ENCODE results near the gene GABBR2. TPM values are rescaled to one million over a fixed set of nuclear protein-coding genes. Genes with fewer than 3 reads are reported as not detected.

Gene GABBR2
- total and polyA plus RNA-seq, 9 of the 15 experiments (the other 6 are each of a cell fraction or from before 2014, with no cell fraction given): 0.15 to 1.9 (median 0.32) TPM

- Histone ChIP-seq H3K4me1 (replicated peaks in 1 of 2; ENCODE audit: control insufficient read depth in 2 of 2, insufficient read depth in 2 of 2, low read length in 2 of 2) (0 out of 5 replicates have a peak, but pooled peaks cover 0 to 3% of the 10 kb centered on the region in 2 experiments), H3K9me3 (replicated peaks; ENCODE audit: control insufficient read depth, insufficient read depth, low read depth, low read length) (no peaks in the 10 kb centered on the region), H3K27ac (ENCODE audit: extremely low read depth, low read depth, low read length) (no peak overlapping the region), H4K20me1 (replicated peaks; ENCODE audit: control insufficient read depth, insufficient read depth, low read length) (no peaks in the 10 kb centered on the region), H2AFZ (ENCODE audit: low read depth, low read length) (no peak overlapping the region), H3K79me2 (ENCODE audit: control insufficient read depth, insufficient read depth, low read length) (no peaks in the 10 kb centered on the region), H3K4me2 (ENCODE audit: insufficient read depth, low read length) (no peak overlapping the region), H3K9ac (ENCODE audit: insufficient read depth in 1 of 2, low read depth in 2 of 2, low read length in 2 of 2) (no peak overlapping the region), H3K36me3 (ENCODE audit: control insufficient read depth, insufficient read depth, low read length) (no peaks in the 10 kb centered on the region), H3K27me3 (ENCODE audit: control insufficient read depth in 2 of 2, insufficient read depth in 2 of 2, low read length in 2 of 2) (no peaks in the 10 kb centered on the region), H3K4me3 (no peak overlapping the region), H3K9me1 (ENCODE audit: control insufficient read depth, insufficient read depth, low read length) (no peaks in the 10 kb centered on the region)
- BruUV-seq (replicated peaks): no TSS peak
- TF ChIP-seq JUND (IDR thresholded peaks at IDR 0.05; ENCODE audit: borderline replicate concordance, low read depth, low read length) (0 out of 2 replicates have a peak, but pooled peaks have one; percentile 45), JUND (tag; IDR thresholded peaks at IDR 0.05; ENCODE audit: borderline replicate concordance, low read depth, low read length) (peak; percentile 50; the same call in 1 of the 3 replicates), SOX6 (IDR thresholded peaks at IDR 0.05) (peak; percentile 66), DIDO1 (tag; IDR thresholded peaks at IDR 0.05; ENCODE audit: low read depth) (no peak), SPI1 (IDR thresholded peaks at IDR 0.05; ENCODE audit: borderline replicate concordance, low read depth, low read length) (peak; percentile 61; the same call in 1 of the 2 replicates), LCOR (CRISPR knock-in tag; IDR thresholded peaks at IDR 0.05) (no peak)
- intact Hi-C loops (cut with micrococcal nuclease): no loop called here
- no peak for ATAC-seq
- 33% methylated on average over 3 of the region's 3 CpGs for WGBS (ENCODE audit: insufficient coverage, low coverage, missing lambda C conversion rate)
- POLR2A ChIA-PET: interaction anchor here (0.6 to 1.7 kb wide), 3 partner anchors 8 to 56 kb away, joined by 4 read pairs; no protein-coding TSS in a partner anchor
- FAIRE-seq: no peak
- in situ Hi-C loops (cut with MboI): no loop called here
- no peak for DNase-seq (ENCODE audit: extremely low read depth in 1 of 4, low spot score in 3 of 4)
- CTCF ChIA-PET (ENCODE audit: low intra/inter-chr PET ratio): no interaction called here
Measured at GRCh38 chr9:98495530-98495929, 213.2 kb downstream of the GABBR2 start.

GRCh38 chr9:98494852-98495251 is 213.9 kb downstream of the GABBR2 start:
- no peak for FAIRE-seq
- in situ Hi-C loops (cut with MboI) (no loop called here), intact Hi-C loops (cut with micrococcal nuclease) (no loop called here)
- Histone ChIP-seq H3K36me3 (ENCODE audit: control insufficient read depth, insufficient read depth, low read length) (no peaks in the 10 kb centered on the region), H3K4me2 (ENCODE audit: insufficient read depth, low read length) (no peak overlapping the region), H3K9me1 (ENCODE audit: control insufficient read depth, insufficient read depth, low read length) (no peaks in the 10 kb centered on the region), H3K79me2 (ENCODE audit: control insufficient read depth, insufficient read depth, low read length) (no peaks in the 10 kb centered on the region), H3K4me1 (replicated peaks in 1 of 2; ENCODE audit: control insufficient read depth in 2 of 2, insufficient read depth in 2 of 2, low read length in 2 of 2) (0 out of 5 replicates have a peak, but pooled peaks cover 0 to 3% of the 10 kb centered on the region in 2 experiments), H3K27ac (ENCODE audit: extremely low read depth, low read depth, low read length) (no peak overlapping the region), H3K9me3 (replicated peaks; ENCODE audit: control insufficient read depth, insufficient read depth, low read depth, low read length) (no peaks in the 10 kb centered on the region), H3K9ac (ENCODE audit: insufficient read depth in 1 of 2, low read depth in 2 of 2, low read length in 2 of 2) (0 out of 4 replicates have a peak overlapping the region, but pooled peaks of 1 of the 2 experiments have one; percentile 20), H4K20me1 (replicated peaks; ENCODE audit: control insufficient read depth, insufficient read depth, low read length) (no peaks in the 10 kb centered on the region), H3K27me3 (ENCODE audit: control insufficient read depth in 2 of 2, insufficient read depth in 2 of 2, low read length in 2 of 2) (no peaks in the 10 kb centered on the region), H3K4me3 (no peak overlapping the region), H2AFZ (ENCODE audit: low read depth, low read length) (no peak overlapping the region)
- no peak for ATAC-seq
- DNase-seq (ENCODE audit: extremely low read depth in 1 of 4, low spot score in 3 of 4): no peak
- no TSS peak for BruUV-seq (replicated peaks)
- CTCF ChIA-PET (ENCODE audit: low intra/inter-chr PET ratio): no interaction called here
- 50% methylated on average over 1 of the region's 2 CpGs for WGBS (ENCODE audit: insufficient coverage, low coverage, missing lambda C conversion rate)
- POLR2A ChIA-PET: interaction anchor here (0.6 to 1.7 kb wide), 3 partner anchors 8 to 57 kb away, joined by 4 read pairs; no protein-coding TSS in a partner anchor
- TF ChIP-seq ESRRB (CRISPR knock-in tag; IDR thresholded peaks at IDR 0.05; ENCODE audit: borderline replicate concordance): no peak
- TF ChIP-seq TBL1XR1 (IDR thresholded peaks at IDR 0.05; ENCODE audit: low read length in 2 of 2): no peak
- no peak for TF ChIP-seq C11orf30 (IDR thresholded peaks at IDR 0.05; ENCODE audit: low read depth)
- TF ChIP-seq STAT5B (CRISPR knock-in tag; IDR thresholded peaks at IDR 0.05): no peak
- TF ChIP-seq JUND (IDR thresholded peaks at IDR 0.05; ENCODE audit: borderline replicate concordance, low read depth, low read length): no peak
- TF ChIP-seq JUND (tag; IDR thresholded peaks at IDR 0.05; ENCODE audit: borderline replicate concordance, low read depth, low read length): no peak
- TF ChIP-seq KLF16 (IDR thresholded peaks at IDR 0.05): no peak
- TF ChIP-seq HDAC6 (IDR thresholded peaks at IDR 0.05; ENCODE audit: low read depth, low read length): no peak
- no peak for TF ChIP-seq DMBX1 (CRISPR knock-in tag; IDR thresholded peaks at IDR 0.05; ENCODE audit: borderline replicate concordance)
- TF ChIP-seq SREBF1 (IDR thresholded peaks at IDR 0.05; ENCODE audit: borderline replicate concordance, low read depth, low read length): no peak
- no peak for TF ChIP-seq PHF20 (IDR thresholded peaks at IDR 0.05; ENCODE audit: partially characterized antibody)
- no peak for TF ChIP-seq ZNF232 (CRISPR knock-in tag; IDR thresholded peaks at IDR 0.05)

All from K562 (cell line).